Fibroblast of skin of scalp (primary cell): ENCODE measurements around the gene ALOX5.
"Not testable (repeated sequence)": the region's sequence is repeated elsewhere in the genome, so short reads cannot be mapped to it uniquely, and the experiment has no call there.

Experiments
- DNase-seq: peaks from one replicate; pipeline ENCODE4 v3.0.0-alpha.2; 2013

The ALOX5 gene

GRCh38 chr10:45374350-45375052 lies 485 bp downstream of the ALOX5 start:
- DNase-seq, result no peak

- DNase-seq, result no peak
Observed at GRCh38 chr10:45375101-45375500, 1.1 kb downstream of the ALOX5 start.

- DNase-seq, result no peak
Observed at GRCh38 chr10:45375716-45376231, 1.8 kb downstream of the ALOX5 start.

DNA sequence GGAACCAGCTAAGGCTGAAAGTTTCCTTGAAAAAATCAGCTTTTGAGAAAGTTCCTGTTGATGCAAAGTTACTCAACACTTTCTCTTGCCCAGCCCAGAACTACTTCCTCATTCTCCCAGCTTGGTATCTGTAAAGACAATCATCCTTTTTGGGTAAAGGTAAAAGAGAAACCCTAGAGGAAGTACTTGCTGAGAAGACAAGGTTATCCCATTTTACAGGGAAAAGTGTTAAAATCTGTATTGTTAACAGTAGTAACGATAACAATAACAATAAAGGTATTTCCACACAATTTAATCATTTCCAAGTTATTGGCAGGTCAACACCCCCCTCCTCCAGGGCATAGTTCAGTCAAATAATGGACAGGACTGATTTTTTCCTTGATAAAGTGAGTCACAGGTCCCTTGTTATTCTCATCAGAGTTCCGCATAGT lies 2.4 kb downstream of the ALOX5 start:
- DNase-seq, result no peak

- DNase-seq, result no peak
Observed at GRCh38 chr10:45377321-45377720, 3.3 kb downstream of the ALOX5 start.

- DNase-seq, result no peak
Observed at GRCh38 chr10:45377858-45378257, 3.8 kb downstream of the ALOX5 start.

DNA sequence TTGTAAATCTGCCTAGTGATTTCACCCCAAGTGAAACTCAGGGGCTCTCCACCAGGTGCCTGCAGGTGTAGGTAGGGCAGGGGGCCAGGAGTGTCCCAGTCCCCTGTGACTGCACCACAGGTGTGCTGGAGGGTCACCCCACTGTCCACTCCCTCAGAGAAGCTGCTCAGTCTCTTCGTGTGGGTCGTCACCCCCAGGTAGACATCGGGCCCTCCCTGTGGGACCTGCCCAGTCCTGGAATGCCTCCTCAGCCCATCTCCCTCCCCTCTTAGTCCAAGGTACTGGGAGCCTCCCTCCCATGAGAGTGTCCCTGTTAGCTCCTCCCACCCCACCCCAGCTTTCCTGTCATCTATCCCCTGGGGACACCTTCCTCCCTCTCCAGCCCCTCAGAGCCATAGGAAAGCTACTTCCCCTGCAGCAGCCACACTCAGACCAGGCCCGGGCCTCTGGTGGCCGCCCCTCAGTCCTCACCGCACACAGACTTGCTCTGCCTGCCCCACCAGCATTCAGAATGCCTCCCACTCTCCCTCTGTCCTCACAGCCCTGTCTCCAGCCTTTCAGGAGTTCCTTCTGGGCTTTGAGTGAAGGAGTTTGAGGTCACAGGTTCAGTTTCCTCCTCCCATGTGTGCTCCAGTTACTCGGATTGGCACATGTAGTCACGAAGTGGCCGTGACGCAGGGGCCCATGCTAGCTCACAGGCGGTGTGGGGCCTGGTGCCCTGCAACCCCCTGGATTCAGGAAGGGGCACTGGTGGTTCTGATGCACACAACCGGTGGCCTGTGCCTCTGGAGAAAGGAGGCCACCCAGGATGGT lies 5.1 kb downstream of the ALOX5 start:
- no peak for DNase-seq

DNA sequence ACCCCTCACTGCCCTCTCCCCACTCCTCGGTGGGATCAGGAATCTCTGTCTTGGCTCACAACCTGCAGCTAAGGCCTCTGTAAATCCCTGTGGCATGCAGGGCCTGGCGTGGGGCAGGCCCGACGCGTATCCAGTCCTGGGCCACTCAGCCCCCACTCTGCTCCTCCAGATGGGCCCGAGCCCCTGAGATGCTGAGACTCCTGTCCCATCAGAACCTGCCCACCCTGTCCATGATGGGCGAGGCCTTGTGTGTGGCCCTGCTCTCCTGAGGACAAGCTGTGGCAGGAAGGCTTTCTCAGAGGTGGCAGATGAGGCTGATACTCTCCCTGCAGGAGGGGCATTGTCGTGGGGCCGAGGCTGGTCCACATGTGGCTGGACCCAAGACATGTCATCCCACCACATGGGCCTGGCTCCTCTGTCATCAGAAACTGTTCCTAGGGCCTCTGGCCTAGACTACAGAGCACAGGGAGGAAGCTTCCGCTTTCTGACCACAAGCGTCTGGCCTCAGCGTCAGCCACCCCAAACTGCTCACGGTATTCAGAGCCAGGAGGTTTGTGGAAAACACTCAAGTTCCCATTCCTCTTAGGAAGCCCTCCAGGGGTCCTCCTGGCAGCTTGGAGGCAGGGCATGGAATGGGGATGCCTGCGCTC lies 6.0 kb downstream of the ALOX5 start:
- no peak for DNase-seq

DNA sequence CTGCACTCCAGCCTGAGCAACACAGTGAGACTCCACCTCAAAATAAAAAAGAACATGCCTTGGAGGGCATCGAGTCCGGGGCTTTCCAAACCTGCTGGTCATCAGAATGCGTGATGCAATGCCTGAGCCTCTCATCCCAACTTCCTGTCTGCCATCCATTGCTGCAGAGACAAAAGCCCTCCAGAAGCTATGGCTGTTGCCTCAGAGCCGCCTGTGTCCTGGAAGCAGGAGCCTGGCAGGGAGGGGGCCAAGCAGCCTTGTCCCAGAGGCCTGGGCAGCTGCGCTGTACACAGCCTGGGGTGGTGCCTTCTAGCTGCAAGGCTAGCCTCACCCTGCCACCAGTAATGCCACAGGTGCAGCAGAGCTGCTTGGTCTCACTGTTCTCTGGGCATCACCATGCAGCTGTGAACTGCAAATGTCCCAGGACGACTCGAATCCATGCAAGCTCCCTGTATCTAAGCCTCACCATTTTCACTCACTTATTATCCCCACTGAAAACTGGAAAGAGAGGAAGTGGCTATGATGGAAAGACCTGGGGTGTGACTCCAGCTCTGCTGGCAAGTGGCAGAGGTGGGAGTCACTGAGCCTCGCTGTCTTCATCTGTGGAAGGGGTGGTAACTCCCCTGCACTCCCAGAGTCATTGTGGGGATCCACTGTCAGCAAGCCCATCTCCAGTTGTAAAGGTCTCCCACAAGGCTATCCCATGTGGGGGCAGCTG lies 7.0 kb downstream of the ALOX5 start:
- no peak for DNase-seq

DNA sequence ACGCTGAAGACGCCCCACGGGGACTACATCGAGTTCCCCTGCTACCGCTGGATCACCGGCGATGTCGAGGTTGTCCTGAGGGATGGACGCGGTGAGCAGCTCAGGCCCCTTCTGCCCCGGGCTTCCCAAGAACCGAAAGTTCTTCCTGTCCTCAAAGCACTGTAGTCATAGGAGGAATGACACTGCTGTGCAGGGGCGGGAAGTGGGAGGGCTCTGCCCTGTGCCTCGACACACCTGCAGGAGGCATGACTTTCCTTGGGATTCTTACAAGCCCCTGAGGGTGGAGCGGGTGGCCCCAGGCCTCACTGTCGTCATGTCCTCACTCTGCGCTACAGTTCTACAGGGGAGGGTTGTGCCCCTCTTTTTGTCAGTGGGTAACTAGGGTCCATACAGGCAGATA lies 8.6 kb downstream of the ALOX5 start:
- DNase-seq, result no peak

DNA sequence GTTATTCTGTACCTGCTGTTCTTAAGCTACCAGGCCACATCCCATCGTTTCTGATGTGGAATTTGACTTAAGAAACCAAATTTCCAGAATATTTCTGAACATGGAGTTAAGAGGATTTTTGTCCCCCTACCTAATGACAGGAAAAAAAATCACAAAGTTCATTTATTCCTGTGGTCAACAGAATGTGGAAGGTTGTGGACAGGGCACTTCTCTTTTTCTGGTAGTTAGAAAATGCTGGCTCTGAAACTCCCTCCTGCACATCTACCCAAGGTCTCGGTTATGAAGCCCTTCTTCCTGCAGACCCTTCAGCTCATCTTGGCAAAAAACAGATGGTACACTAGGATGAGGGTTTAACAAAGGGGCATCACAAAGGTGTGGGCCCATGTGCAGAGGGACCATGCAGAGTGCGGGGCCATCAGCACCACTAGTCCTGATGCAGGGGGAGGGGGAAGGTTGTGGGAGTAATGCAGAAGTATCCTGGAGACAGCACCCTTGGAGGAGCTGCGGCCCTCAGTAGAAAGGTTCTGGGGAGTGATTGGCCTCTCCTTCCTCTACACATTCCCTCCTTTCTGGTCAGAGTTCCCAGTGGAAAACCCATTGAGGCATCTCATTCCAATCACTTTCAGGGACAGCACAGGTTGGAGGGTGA lies 9.8 kb downstream of the ALOX5 start:
- no peak for DNase-seq

GRCh38 chr10:45386657-45387056 lies 12.6 kb downstream of the ALOX5 start:
- no peak for DNase-seq

- no peak for DNase-seq
Observed at GRCh38 chr10:45387096-45387893, 13.3 kb downstream of the ALOX5 start.

GRCh38 chr10:45389671-45390070 lies 15.7 kb downstream of the ALOX5 start:
- not testable (repeated sequence) for DNase-seq

- DNase-seq, result not testable (repeated sequence)
Observed at GRCh38 chr10:45391636-45392035, 17.6 kb downstream of the ALOX5 start.

DNA sequence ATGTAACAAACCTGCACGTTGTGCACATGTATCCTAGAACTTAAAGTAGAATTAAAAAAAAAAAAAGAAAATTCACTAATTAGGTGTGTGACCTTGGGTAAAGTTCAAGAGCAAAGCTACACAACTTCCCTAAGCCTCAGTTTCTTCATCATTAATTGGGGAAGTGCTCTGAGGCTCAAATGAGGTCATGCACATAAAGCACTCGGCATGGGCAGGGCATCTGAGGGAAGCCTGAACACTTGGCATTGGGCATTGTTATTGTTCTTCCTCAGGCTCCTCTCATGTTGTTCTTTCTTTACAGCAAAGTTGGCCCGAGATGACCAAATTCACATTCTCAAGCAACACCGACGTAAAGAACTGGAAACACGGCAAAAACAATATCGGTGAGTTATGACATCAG lies 21.5 kb downstream of the ALOX5 start:
- DNase-seq, result no peak

DNA sequence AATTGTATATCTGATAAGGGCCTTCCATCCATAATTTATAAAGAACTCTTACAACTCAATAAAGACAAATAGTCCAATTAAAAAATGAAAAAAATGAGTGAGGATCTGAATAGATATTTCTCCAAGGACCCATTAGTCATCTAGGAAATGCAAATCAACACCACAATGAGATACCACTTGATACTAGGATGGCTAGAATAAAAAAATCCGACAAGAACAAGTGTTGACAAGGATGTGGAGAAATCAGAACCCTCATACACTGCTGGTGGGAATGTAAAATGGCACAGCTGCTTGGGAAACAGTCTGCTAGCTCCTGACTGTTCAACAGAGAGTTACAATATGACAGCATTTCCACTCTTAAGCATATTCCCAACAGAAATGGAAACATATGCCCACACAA lies 24.6 kb downstream of the ALOX5 start:
- DNase-seq, result no peak

- no peak for DNase-seq
Observed at GRCh38 chr10:45399113-45399512, 25.1 kb downstream of the ALOX5 start.

DNA sequence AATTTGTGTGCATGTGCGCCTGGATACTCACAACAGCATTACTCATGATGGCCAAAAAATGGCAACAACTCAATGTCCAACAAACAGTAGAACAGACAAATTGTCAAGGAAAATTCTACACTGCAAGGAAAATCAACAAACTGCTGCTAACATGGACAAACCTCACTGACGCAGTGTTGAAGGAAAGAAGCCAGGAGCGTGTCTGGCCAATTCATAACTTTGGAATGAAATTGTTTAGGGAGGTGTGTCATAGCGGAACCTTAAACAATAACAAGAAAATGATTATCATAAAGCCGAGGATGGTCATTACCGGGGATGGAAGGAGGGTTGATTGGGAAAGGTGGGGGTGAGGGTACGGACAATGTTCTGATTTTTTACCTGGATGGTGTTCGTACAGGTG lies 29.1 kb downstream of the ALOX5 start:
- DNase-seq, result no peak

- DNase-seq, result no peak
Observed at GRCh38 chr10:45404087-45404769, 30.2 kb downstream of the ALOX5 start.

DNA sequence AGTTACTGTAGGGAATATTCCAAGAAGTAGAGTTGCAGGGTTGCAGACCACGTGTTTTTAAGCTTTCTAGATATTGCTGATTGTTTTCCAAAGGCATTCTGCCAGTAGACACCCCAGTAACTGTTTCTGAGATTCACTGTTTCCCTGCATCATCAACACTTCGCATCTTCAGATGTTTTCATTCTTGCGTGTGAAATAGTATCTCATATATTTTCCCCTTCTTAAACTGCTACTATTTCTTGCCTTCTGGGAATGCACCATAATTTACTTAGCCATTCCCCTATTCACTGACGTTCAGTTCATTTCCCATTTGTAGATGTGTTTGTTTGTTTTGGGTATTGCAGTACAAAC lies 30.7 kb downstream of the ALOX5 start:
- no peak for DNase-seq
